GM19238 (cell line): ENCODE data around the gene CDC34.

Experiments
- DNase-seq: peaks from one replicate; pipeline ENCODE4 v3.0.0; 2011; ENCODE audit warnings: low spot score; ENCODE audit not compliant: insufficient read length

CDC34 gene

GRCh38 chr19:541699-542098 is 10.1 kb downstream of the CDC34 start:
- no peak for DNase-seq

- DNase-seq, result no peak
Observed at GRCh38 chr19:542173-542866, 10.8 kb downstream of the CDC34 start.

- DNase-seq, result no peak
Observed at GRCh38 chr19:543910-544608, 12.5 kb downstream of the CDC34 start, which contains the start of gene GZMM. TSS of gene GZMM (plus strand) at chr19:544053. CDS start at chr19:544072, 19 bp downstream.

- DNase-seq, result no peak
Observed at GRCh38 chr19:547117-547516, 15.6 kb downstream of the CDC34 start.

GRCh38 chr19:547836-548720 is 16.5 kb downstream of the CDC34 start:
- no peak for DNase-seq

GRCh38 chr19:548886-549830 is 17.6 kb downstream of the CDC34 start:
- no peak for DNase-seq

DNA sequence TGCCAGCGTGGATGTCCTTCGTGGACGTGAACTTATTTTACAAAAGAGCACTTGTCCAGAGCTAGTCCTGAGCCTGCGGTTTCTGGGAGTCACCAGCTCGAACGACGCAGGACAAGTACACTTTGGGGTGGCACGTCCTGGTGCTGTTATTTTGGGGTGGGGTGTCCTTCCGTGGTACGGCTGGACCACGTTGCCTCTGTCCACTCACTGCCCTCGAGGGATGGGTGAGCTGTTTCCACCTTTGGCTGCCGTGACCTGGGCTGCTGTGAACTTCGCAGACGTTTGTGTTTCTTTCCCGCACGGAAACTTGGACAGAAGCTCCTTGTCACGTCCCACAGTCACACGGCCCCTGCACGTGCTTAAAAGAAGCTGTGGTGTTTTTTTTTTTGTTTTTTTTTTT is 23.3 kb downstream of the CDC34 start:
- no peak for DNase-seq

DNA sequence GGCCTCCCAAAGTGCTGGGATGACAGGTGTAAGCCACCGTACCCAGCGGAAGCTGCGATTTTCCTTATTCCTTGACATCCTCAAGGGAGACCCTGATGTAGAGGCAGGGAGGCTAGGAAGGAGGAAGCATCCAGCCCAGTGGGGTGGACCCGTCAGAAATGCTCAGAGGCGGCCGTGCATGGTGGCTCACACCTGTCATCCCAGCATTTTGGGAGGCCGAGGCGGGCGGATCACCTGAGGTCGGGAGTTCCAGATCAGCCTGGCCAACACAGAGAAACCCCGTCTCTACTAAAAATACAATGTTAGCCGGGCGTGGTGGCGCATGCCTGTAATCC is 23.9 kb downstream of the CDC34 start:
- DNase-seq, result no peak

GRCh38 chr19:556611-557382 is 25.2 kb downstream of the CDC34 start:
- DNase-seq, result no peak

GRCh38 chr19:558770-559439 is 27.3 kb downstream of the CDC34 start:
- no peak for DNase-seq

DNA sequence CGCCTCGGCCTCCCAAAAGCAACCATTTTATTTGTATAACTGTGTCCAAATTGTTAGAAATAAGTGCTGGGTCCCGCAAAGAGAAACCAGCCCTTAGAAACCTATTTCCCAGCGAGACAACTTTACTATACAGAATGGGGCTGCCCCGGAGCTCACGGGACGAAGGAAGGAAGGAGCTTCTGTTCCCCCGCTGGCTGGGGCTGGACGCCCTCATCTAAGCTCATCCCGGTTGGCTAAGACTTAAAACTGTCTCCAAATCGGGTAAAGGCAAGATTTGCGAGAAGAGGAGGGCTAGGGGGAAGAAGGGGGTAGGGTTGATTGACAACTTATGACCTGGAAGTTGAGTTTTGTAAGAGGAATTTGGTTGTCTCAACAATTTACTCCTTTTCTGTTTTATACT is 28.6 kb downstream of the CDC34 start:
- no peak for DNase-seq

DNA sequence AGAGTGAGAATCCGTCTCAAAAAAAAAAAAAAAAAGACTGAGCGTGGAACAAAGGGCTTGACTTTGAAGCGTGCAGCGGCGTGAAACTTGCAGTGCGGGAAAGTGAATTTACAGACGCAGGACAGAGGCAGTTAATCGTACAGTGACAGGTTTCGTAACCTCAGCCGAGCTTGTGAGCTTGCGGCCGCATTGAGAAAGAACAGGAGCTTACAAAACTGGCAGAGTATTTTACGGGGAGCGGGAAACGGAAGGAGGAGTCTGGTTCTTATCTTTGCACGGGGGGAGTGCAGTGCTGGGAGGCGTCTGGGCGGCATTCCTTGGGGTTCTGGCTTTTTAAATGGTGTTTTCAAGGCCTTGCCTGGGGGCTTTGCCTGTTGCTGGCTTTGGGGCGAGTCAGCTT is 34.8 kb downstream of the CDC34 start:
- DNase-seq, result no peak

- no peak for DNase-seq
Observed at GRCh38 chr19:566844-567243, 35.3 kb downstream of the CDC34 start.

GRCh38 chr19:567296-567900 is 35.8 kb downstream of the CDC34 start:
- DNase-seq, result no peak

GRCh38 chr19:570251-570686 is 38.7 kb downstream of the CDC34 start:
- DNase-seq, result no peak

GRCh38 chr19:570937-571565 is 39.5 kb downstream of the CDC34 start:
- DNase-seq, result peak; percentile 46

DNA sequence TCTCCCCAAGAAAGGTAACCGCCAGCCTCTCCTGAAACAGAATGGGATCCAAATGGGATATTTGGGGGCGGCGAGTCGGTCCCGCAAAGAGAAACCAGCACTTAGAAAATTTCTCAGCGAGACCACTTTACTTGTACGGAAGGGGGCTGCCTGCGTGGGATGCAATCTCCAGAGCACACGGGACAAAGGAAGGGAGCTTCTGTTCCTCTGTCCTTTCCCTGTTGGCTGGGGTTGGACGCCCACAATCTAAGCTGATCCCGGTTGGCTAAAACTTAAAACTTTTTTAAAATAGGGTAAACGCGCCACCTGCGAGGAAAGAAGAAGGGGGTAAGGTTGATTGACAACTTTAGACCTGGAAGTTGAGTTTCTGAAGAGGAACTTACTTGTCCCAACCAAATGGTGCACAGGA is 40.0 kb downstream of the CDC34 start:
- DNase-seq, result peak; percentile 38

- DNase-seq, result peak; percentile 99
Observed at GRCh38 chr19:572140-572742, 40.7 kb downstream of the CDC34 start, which contains the start of gene BSG. TSS of gene BSG (plus strand) at chr19:572596. CDS start at chr19:572635, 39 bp downstream.
